GM19043 (cell line): ENCODE measurements around the gene ZCCHC17.

ENCODE experiments used
- ATAC-seq: cut with Tn5 transposase; IDR thresholded peaks from one replicate; pipeline ENCODE4 v1.9.1; 2021; ENCODE audit warnings: low read depth; ENCODE audit not compliant: unreplicated experiment

ZCCHC17 gene

DNA sequence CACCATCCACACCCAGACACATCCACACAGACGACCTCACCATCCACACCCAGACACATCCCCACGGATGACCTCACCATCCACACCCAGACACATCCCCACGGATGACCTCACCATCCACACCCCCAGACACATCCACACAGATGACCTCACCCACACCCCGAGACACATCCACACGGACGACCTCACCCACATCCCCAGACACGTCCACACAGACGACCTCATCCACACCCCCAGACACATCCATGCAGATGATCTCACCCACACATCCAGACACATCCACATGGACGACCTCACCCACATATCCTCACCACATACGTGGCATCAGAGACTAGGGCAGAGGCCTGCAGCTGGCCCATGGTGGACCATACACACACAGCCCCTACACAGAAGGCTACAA lies 90.8 kb downstream of the ZCCHC17 start:
- ATAC-seq: no peak

DNA sequence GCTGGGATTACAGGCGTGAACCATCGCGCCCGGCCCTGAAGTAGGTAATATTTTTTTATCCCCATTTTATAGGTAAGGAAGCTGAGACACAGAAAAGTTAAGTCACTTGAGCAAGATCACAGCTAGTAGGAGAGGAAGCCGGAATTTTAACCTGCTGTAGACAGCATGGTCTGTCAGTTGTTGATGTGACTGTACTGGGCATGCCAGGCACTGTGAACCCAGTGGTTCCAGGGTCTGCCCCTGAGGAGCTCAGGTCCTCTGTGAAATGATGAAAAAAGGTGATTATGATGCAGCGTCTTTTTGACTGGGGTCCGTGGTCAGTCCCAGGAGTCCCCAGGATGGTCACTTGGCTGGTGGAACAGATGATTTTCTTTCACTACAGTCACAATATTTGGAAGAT lies 92.8 kb downstream of the ZCCHC17 start:
- no peak for ATAC-seq

DNA sequence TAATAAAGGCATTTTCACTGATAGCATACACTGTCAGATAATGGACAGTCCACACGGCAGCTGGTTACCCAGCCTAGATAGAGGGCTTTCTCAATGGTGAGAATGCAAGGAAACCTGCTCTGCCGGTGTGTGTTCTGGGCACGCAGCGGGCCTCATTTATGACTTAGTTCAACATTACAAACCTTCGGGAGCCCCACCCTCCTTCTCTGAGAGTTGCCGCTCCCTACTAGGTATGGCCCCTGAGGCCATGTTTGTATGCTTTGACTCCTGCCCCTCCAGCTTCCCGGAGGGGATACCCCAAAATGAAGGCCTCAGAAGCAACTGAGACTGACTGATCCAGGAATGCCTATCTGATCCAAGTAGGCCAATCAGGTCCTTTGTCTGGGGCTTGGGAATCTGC lies 93.2 kb downstream of the ZCCHC17 start:
- ATAC-seq: no peak

DNA sequence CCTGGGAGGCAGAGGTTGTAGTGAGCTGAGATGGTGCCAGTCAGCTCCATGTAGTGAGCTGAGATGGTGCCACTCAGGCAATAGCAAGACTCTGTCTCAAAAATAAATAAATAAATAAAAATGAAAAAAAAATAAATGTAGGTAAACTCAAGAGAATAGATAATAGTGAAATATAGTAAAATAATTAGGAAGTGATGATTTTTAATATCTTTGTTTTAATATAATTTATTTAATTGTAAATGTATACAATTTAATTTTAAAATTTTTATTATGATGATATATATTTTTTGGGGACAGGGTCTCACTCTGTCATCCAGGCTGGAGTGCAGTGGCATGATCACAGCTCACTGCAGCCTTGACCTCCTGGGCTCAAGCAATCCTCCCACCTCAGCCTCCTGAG lies 96.6 kb downstream of the ZCCHC17 start:
- ATAC-seq: no peak

DNA sequence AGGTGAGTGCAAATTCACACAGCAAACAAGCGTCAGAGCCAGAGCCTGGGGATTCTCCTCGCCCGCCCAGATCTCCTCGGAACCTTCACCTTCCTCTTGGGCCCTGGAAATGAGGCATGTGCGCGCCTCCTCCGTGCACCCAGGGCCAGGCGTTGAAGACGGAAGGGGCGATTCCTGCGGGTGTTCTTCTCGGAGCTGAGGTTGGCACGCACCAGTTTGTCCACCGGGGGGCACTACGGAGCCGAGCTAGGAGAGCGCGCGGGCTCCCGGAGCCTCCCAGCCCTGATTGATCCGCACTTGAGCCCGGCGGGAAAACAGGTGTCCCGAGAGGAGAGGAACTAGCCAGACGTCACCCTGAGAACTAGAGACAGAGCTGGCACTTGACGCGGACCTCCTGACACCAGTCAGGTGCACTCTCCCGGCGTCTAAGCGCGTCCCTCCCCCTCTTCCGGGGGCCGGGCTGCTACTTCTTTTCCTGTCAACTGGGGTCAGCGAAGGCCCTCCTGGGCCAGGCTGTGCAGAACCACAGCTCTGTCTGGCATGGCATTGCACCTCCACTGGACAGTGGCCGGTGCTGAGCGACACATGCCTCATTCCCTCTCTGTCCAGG lies 97.9 kb downstream of the ZCCHC17 start:
- ATAC-seq: peak; percentile 68

DNA sequence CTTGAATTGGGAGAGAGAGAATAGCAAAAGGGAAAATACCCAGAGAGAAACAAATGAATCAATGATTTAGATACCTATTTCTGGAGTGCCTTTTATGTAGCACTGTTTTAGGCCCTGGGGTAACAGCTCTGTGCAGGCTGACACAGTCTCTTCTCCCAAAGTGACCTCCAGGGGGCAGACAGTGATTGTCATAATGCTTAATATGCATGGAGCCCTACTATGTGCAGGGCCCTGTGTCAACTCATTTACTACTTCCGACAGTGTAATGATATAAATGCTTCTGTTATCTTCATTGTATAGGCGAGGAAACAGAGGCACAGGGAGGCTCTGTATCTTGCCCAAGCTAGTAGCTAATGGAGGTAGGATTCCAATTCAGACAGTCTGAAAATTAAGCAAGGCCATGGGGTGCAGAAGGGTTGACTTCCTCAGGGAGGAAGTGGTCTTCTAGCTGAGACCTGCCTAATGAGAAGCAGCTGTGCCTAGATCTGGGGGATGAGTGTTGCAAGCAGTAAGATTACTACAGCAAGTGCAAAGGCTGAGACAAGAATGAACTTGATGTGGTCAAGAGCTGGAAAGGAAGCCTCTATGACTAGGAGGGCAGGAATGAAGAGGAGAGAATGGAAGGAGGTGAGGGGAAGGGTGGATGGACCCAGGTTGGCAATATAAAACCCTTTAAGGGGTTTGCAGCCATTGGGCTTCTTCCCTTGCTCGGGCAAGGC lies 100.0 kb downstream of the ZCCHC17 start:
- no peak for ATAC-seq

DNA sequence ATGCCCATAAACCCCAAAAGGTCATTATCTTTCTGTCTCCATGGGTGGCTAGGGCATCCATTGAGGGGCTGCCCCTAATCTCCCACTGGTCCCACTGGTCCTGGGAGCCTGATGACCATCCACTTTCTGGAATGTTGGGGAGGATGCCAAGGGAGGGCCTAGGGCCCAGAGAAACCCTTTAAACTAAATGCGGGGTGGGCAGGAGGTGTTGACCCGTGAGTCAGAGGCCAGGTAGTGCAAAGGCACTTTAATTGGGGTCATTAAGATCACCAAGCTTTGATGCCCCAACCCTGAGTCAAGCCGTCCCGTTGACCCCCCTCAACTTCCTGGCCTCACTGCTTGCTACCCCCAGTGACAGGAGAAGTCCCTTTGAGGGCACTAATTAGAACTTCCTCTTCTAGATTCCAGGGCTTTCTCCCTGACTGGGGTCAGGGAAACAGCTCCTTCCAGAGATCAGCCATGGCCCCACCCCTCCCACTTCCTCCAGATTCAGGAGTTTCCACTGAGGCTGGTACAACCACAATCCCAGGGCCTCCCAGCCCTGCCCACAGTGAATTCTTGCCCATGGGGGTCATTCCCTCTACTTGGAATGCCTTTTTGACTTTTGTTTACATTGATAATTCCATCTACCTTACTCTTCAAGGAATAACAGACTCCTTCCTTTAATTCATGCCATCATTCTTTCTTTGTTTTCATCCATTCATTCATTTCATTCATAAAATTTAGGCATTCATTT lies 100.7 kb downstream of the ZCCHC17 start:
- ATAC-seq: no peak

DNA sequence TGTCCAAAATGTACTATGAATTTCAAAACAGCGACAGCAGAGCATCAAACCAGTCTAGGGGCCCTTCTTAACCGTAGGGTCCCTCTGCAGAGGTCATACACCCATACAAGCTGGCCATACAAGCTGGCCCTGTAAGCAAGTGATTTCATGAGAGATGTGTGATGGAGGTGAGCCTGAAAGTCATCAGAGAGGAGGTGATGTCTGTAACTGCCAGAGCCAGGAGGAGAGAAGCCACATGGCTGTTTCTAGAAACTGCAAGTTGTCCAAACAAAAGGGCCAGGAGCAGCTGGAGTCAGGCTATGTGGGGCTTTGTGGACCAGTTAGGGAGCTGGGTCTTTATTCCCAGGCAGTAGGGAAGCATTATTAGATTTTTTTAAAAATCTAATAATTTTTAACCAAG lies 101.4 kb downstream of the ZCCHC17 start:
- no peak for ATAC-seq

DNA sequence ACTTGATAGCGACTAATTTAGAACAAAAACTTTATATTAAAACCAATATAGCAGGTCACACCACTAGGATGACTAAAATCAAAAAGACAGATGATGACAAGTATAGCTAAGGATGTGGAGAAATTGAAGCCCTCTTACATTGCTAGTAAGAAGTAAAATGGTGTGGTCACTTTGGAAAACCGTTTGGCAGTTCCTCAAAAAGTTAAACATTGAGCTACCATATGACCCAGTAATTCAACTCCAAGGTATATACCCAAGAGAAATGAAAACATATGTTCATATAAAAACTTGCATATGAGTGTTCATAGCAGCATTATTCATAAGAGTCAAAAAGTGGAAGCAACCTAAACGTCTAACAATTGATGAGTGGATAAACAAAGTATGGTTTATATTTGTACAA lies 103.1 kb downstream of the ZCCHC17 start:
- ATAC-seq: no peak

DNA sequence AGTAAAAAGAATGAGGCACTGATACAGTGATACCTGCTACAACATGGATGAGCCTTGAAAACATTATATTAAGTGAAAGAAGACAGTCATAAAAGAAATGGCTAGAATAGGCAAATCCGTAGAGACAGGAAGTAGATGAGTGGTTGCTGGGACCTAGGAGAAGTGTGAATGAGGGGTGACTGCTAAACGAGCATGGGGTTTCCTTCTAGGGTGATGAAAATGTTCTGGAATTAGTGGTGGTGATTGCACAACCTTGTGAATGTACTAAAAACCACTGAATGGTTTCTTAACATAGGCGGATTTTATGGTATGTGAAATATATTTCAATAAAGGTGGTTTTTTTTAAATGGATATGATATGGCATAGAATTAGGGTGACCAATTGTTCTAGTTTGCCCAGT lies 103.6 kb downstream of the ZCCHC17 start:
- ATAC-seq: no peak

DNA sequence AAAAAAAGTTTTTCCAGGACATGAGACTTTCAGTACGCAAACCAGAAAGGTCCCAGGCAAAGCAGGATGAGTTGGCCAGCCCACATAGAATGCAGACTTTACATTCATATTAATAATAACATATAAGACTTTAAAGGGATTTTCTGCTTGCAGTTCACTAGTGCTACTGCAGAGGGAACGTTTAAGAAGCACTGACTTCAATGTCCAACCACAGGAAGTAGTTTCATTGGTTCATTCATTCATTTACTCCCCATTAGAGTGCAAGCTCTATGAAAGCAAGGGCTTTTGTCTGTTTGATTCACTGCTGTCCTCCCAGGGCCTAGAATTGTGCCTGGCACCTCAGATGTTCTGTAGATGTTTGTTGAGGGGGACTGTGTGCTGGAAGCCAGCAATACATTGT lies 104.4 kb downstream of the ZCCHC17 start:
- no peak for ATAC-seq

DNA sequence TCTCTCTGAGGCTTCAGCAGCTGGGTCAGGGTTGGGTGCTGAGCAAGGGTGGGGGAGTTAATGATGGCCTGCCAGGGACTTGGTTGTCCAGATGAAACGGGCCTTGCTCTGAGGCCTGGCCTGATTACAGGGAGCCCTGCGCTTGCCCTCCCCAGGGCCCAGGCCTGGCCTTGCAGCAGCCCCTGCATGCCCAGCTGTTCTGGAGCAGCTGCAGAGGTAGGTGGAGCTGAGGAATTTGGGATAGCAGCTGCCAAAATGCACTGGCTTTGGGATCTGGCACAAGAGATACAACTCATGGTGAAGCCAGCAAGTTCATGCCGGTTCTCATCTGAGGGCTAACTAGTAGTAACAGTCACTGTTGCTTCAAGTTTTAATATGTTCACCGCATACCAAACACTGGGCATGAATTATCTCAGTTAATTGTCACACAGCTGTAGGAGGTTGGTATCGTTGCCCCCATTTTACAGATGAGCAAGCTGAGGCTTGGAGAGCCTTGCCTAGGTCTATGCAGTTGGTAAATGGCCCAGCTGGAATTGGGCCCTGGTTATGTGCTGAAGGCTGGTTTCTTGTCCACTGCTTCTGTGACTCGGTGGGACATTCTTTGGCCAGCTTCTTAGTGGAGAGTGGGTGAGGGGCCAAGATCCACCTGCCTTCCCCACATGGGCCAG lies 108.9 kb downstream of the ZCCHC17 start:
- ATAC-seq: no peak

DNA sequence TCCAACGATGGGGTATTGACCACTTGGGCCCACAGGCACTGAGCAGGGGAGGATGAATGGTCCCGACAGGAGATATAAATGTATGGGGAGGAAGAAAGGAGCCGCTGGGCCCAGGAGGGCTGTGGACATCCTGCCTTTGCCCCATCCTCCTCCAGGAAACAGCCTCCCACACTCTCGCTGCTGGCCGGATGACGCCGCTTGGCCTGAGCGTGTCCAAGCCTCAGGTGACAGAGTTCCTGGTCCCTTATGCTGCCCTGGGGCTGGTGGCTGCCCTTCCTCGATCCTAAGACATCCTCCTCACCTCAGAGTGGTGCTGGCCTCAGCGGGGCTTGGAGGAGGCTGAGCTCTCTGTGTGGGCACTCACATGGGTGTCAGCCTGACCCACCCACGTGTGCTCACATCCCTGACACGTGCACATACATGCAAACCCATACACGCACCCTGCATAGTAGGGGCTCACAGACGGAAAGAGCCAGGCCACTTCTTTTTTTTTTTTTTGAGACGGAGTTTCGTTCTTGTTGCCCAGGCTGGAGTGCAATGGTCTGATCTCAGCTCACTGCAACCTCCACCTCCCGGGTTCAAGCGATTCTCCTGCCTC lies 110.3 kb downstream of the ZCCHC17 start:
- no peak for ATAC-seq

DNA sequence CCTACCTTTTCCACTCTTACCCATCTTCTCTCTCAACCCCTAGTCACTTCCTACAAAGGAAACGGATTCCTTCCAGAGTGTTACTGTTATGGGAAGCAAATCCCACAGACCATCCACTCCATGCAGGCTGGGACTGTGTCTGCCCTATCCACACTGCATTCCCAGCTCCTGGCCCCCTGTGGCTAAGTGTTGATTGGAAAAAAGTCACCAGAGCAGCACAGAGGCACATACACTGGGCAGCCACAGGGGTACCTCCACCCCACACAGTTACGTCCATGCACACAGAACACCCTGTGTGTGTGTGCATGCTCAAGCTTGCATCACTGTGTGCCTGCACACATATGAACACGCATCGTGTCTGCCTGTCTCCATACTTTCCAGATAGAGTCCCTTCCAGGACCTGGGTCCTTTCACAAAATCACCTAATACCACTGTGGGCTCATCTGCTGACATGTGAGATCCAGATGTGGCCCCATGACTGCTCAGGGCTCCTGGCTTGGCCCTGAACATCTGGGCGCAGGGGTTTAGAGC lies 112.0 kb downstream of the ZCCHC17 start:
- no peak for ATAC-seq

DNA sequence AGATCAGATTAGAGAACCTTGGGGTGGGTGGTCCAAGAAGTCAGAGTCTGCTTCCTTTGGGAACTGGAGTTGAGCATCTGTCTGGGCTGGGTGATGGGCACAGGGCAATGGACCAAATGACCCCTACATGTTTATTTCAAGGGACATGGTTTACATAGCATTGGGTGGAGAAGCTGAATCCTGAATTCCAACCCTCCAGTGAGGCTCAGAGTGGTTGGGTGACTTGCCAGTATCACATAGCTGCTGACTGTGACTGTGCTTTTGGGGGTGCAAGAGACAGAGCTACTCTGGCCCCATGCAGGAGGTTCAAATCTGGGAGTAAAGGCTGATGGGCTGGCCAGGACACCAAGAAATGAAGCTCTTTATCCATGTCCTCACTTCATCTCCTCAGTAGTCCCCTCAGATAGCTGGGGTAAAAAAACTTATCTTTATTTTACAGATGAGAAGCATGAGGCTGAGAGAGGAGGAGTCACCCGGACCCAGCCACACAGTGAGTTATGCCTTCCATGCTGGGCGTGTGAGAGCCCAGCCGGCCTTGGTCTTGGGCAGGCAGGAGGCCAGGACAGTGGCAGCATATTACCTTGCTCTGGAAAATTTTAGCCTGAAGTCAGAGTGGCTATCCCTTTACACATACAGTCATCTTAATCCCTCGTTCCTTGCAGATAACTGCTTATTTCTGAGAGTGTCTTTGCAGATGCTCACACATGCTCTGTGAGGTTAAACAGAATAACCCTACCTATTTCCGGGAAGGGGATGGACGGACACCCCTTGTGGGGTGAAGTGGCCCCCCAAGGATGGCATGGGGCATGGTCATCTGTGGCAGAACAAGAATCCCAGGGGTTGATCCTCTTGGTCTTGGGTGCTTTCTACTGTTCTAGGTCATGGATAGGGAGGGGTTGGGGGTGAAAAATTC lies 113.4 kb downstream of the ZCCHC17 start:
- ATAC-seq: no peak

DNA sequence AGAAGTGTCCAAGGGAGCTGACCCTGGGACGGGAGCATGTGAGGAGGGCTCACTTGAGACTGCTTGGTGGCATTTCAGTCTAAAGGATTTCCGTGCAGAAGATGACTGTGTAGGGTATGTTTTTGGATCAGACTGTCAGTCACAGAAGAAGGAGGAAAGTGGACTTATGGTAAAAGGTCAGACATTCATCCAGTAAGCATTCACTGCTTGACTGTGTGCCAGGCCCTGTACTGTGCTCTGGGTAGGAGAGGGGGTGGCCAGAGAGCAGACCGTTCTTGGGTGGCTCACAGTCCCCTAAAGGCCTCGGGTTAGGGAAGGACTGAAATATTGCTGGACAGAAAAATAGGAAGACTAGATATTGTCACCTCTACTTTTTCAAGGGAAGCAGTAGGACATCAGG lies 114.0 kb downstream of the ZCCHC17 start:
- ATAC-seq: no peak

DNA sequence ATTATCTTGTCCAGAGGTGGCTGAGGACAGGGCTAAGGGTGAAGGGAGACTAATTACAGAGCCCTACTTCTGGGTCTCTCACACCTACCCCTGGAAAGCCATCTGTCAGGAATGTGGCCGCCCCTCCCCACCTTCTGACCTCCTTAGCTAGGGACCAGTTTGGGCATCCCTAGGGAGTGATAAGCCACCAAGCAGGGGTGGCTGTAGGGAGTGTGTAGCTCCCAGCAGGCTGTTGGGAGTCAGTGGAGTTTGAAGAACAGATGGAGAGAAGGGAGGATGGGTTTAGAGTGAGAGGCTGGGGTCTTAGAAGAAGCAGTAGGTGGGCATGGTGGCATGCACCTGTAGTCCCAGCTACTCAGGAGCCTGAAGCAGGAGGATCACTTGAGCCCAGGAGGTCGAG lies 115.4 kb downstream of the ZCCHC17 start:
- ATAC-seq: no peak

DNA sequence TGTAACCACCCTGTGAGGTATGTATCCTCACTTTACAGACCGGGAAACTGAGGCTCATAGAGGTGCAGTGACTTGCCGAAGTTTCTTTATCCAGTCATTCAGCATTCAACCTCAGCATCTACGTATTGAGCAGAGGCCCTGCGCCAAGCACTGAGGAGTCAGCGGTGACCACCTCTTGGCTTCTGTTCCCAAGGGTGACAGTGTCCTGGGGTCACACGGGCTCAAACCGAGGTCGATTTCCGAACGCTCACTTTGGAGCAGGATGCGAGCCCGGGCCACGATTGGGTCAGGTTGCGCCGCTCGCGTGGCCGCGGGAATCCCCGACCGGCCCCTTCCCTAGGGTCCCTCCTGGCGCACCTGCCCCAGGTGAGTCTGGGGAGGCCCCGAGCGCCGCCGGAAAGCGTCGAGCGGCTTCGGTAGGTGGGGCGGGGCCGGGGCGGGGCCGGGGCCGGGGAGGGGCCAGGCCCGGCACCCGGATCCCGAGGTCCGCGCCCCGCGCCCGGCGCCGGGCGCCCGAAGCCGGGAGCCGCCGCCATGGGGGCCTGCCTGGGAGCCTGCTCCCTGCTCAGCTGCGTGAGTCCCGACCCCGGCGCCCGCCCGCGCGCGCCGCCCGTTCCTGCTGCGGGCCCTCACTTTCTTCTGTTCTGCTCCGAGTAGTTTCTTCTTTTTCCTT lies 116.0 kb downstream of the ZCCHC17 start, which contains the start of gene SERINC2:
SERINC2 (plus strand) TSS at position 482 of the 673 bp plus-strand sequence; CDS start at position 535, 53 bp downstream.
- no peak for ATAC-seq

DNA sequence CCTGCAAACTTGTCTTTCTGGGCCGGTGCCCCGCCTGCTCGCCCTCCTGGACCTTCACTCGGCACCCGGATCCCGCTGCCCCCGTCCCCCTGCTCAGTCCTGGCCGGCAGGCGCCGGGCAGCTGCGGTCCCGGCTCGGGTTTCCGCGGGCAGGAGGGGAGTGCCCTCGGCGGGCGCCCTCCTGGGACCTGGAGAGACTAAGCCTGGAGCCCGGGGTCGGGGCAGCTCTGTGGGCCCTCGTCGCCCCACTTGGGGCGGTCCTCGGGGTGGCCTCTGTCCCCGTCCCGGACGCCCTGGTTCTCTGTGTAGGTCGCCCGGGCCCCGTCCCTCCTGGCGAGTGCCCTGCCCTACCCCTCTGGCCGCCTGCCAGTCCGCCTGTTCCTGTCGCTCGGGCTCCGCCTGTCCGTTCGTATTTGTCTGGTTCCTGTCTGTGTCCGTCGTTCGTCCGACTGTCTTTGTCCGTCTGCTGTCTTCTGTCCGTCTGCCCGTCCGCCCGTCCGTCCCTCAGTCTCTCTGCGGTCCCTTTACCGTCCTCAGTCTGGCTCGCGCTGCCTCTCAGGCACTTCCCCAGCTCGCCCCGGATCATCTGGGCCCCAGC lies 116.7 kb downstream of the ZCCHC17 start:
- ATAC-seq: no peak
